Upper lobe of right lung (tissue), 1 donor: ENCODE results near the gene SLC2A1. TPM values are rescaled to one million over a fixed set of nuclear protein-coding genes. Genes with fewer than 3 reads are reported as not detected.

ENCODE experiments used
- ATAC-seq: fragments of 200-7000 bp; cut with Tn5 transposase; one replicate; pipeline ENCODE4 v1.9.1; 2020; ENCODE audit warnings: mild to moderate bottlenecking, moderate library complexity
- DNase-seq: peaks from one replicate; pipeline ENCODE4 v3.0.0-alpha.2; 2020
- H3K27ac ChIP-seq: fragments of 200-600 bp; one replicate; pipeline ENCODE4 v1.8.0; 2022
- H3K27me3 ChIP-seq: fragments of 200-600 bp; one replicate; pipeline ENCODE4 v1.8.0; 2022; ENCODE audit warnings: mild to moderate bottlenecking
- H3K36me3 ChIP-seq: fragments of 200-600 bp; one replicate; pipeline ENCODE4 v1.8.0; 2022
- H3K4me1 ChIP-seq: fragments of 200-600 bp; one replicate; pipeline ENCODE4 v1.8.0; 2022
- H3K4me3 ChIP-seq: fragments of 200-600 bp; one replicate; pipeline ENCODE4 v1.8.0; 2022; ENCODE audit warnings: mild to moderate bottlenecking
- H3K9me3 ChIP-seq: fragments of 200-600 bp; one replicate; pipeline ENCODE4 v1.8.0; 2022
- CTCF ChIP-seq: fragments of 200-600 bp; IDR thresholded peaks from one replicate; pipeline ENCODE4 v1.8.0; 2022; ENCODE audit warnings: antibody characterized with exemption
- intact Hi-C: fragments of 100-400 bp; cut with DNase I; formaldehyde crosslinking; loops from one replicate; pipeline ENCODE4 v1.11.0; 2022
- total RNA-seq: library from RNA; stranded (reverse); fragmentation: NEBNext Ultra II Directional; extraction: Animal tissue kit (Norgen Biotek cat#: 25700); gene quantifications from one replicate; pipeline ENCODE4 v1.2.1, GENCODE V29; 2021
- donor health status: DM: no; HTN: yes; CAD: no; lungs with severe emphysema.

SLC2A1 gene
- total RNA-seq, 1 donor from 2014 or later: 12.9 TPM

GRCh38 chr1:42979036-42979430 lies 20.4 kb upstream of the SLC2A1 start:
- Histone ChIP-seq H3K27ac (no peak overlapping the region), H3K4me3 (no peak overlapping the region), H3K9me3 (no peaks in the 10 kb centered on the region), H3K27me3 (no peaks in the 10 kb centered on the region), H3K36me3 (no peaks in the 10 kb centered on the region), H3K4me1 (no peaks in the 10 kb centered on the region)
- no peak for DNase-seq
- intact Hi-C loops: no loop called here
- no peak for TF ChIP-seq CTCF
- no peak for ATAC-seq

DNA sequence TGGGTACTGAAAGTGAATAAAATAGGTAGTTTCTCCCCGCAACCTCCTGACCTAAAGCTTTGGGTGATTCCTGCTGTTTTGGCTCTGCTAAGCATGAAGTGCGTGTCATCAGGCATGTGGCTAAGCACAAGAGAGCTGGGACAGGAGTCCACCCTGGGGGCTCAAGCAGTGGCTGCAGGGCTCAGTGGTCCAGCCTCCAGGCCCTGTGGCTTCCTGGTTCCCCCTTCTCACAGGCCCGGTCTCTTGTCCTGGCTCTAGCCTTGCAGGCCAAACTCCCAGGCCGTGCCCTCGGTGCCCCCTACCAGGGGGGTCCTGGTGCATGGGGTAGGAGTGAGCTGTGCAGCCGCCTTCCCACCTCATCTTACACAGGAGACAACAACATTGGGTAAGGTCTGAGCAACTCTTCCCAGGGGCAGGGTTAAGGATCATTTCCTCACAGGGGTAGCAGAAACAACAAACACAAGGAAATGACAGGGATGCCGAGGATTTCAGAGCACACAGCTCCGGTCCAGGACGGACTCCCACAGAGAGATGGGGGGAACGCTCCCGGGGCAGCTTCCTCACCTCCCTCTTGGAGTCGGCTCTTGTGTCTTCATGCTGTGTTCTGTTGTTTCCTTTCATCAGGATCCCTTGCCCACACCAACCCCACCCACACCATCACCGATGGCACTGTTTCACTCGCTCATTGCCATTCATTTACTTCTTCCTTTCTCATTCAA lies 19.8 kb upstream of the SLC2A1 start:
- H3K27ac ChIP-seq: no peak overlapping the region
- no peaks in the 10 kb centered on the region for H3K4me1 ChIP-seq
- no peak for ATAC-seq
- no peaks in the 10 kb centered on the region for H3K9me3 ChIP-seq
- no peak overlapping the region for H3K4me3 ChIP-seq
- TF ChIP-seq CTCF: no peak
- no peaks in the 10 kb centered on the region for H3K27me3 ChIP-seq
- intact Hi-C loops: no loop called here
- no peak for DNase-seq
- H3K36me3 ChIP-seq: no peaks in the 10 kb centered on the region

DNA sequence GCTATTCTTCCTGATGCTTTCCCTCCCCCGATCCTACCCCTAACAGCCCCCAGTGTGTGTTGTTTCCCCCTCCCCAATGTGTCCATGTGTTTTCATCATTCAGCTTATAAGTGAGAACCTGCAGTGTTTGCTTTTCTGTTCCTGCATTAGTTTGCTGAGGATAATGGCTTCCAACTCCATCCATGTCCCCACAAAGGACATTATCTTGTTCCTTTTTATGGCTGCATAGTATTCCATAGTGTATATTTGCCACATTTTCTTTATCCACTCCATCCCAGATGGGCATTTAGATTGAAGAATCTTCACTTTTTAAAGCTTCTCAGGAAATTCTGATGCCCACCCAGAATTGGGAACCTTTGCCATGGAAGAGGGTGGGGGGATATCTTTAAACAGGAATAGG lies 19.0 kb upstream of the SLC2A1 start:
- ATAC-seq: no peak
- H3K27ac ChIP-seq: no peak overlapping the region
- DNase-seq: no peak
- no peak for TF ChIP-seq CTCF
- intact Hi-C loops: no loop called here
- H3K4me3 ChIP-seq: no peak overlapping the region
- H3K27me3 ChIP-seq: no peaks in the 10 kb centered on the region
- H3K9me3 ChIP-seq: no peaks in the 10 kb centered on the region
- no peaks in the 10 kb centered on the region for H3K4me1 ChIP-seq
- H3K36me3 ChIP-seq: no peaks in the 10 kb centered on the region

GRCh38 chr1:42975561-42976225 lies 17.0 kb upstream of the SLC2A1 start:
- H3K9me3 ChIP-seq: no peaks in the 10 kb centered on the region
- no peaks in the 10 kb centered on the region for H3K36me3 ChIP-seq
- DNase-seq (peak; percentile 4), ATAC-seq (no peak)
- no peaks in the 10 kb centered on the region for H3K27me3 ChIP-seq
- H3K4me3 ChIP-seq: no peak overlapping the region
- TF ChIP-seq CTCF: no peak
- H3K4me1 ChIP-seq: no peaks in the 10 kb centered on the region
- intact Hi-C loops: no loop called here
- H3K27ac ChIP-seq: no peak overlapping the region

GRCh38 chr1:42974767-42975437 lies 16.2 kb upstream of the SLC2A1 start:
- no peak for ATAC-seq
- no peak overlapping the region for H3K27ac ChIP-seq
- no peak for TF ChIP-seq CTCF

More at GRCh38 chr1:42974767-42975437, 16.2 kb upstream of the SLC2A1 start:
- no peaks in the 10 kb centered on the region for H3K36me3 ChIP-seq
- intact Hi-C loops: no loop called here
- H3K27me3 ChIP-seq: no peaks in the 10 kb centered on the region
- no peaks in the 10 kb centered on the region for H3K9me3 ChIP-seq
- DNase-seq: no peak
- H3K4me1 ChIP-seq: no peaks in the 10 kb centered on the region
- no peak overlapping the region for H3K4me3 ChIP-seq
